ENCODE data around the gene TPRA1. TPM values are rescaled to one million over a fixed set of nuclear protein-coding genes. Genes with fewer than 3 reads are reported as not detected.
A peak's percentile ranks its signal among the peaks of the same experiment; 100 is the strongest.

TPRA1 gene
- total RNA-seq, 1 donor from 2014 or later, result 15.1 TPM

- Histone ChIP-seq H3K27me3 (ENCODE audit: control insufficient read depth in 3 of 3, insufficient read depth in 3 of 3, low read length in 3 of 3) (no peaks in the 10 kb centered on the region), H3K4me3 (ENCODE audit: low read length in 3 of 3) (no peak overlapping the region), H3K4me1 (ENCODE audit: control insufficient read depth in 3 of 3, insufficient read depth in 3 of 3, low read length in 3 of 3) (peaks cover 0 to 12% (median 0%) of the 10 kb centered on the region in 3 donors), H3K9me3 (ENCODE audit: control insufficient read depth in 3 of 3, low read length in 3 of 3) (no peaks in the 10 kb centered on the region), H3K27ac (ENCODE audit: low read depth, low read length) (no peak overlapping the region), H3K36me3 (ENCODE audit: control insufficient read depth in 3 of 3, insufficient read depth in 3 of 3, low read length in 3 of 3) (peaks cover 27 to 39% (median 32%) of the 10 kb centered on the region in 3 donors), H3K9ac (ENCODE audit: low read depth in 1 of 3, low read length in 3 of 3) (no peak overlapping the region)
Observed at GRCh38 chr3:127616836-127617605, 26.5 kb upstream of the TPRA1 start.

GRCh38 chr3:127615631-127616305 is 25.2 kb upstream of the TPRA1 start:
- Histone ChIP-seq H3K9me3 (ENCODE audit: control insufficient read depth in 3 of 3, low read length in 3 of 3) (no peaks in the 10 kb centered on the region), H3K4me3 (ENCODE audit: low read length in 3 of 3) (no peak overlapping the region), H3K9ac (ENCODE audit: low read depth in 1 of 3, low read length in 3 of 3) (no peak overlapping the region), H3K27me3 (ENCODE audit: control insufficient read depth in 3 of 3, insufficient read depth in 3 of 3, low read length in 3 of 3) (no peaks in the 10 kb centered on the region), H3K36me3 (ENCODE audit: control insufficient read depth in 3 of 3, insufficient read depth in 3 of 3, low read length in 3 of 3) (peaks cover 17 to 30% (median 26%) of the 10 kb centered on the region in 3 donors), H3K4me1 (ENCODE audit: control insufficient read depth in 3 of 3, insufficient read depth in 3 of 3, low read length in 3 of 3) (peaks cover 0 to 12% (median 0%) of the 10 kb centered on the region in 3 donors), H3K27ac (ENCODE audit: low read depth, low read length) (no peak overlapping the region)

- H3K9ac ChIP-seq (ENCODE audit: low read depth in 1 of 3, low read length in 3 of 3), result no peak overlapping the region
- no peaks in the 10 kb centered on the region for H3K27me3 ChIP-seq (ENCODE audit: control insufficient read depth in 3 of 3, insufficient read depth in 3 of 3, low read length in 3 of 3)
- H3K4me1 ChIP-seq (ENCODE audit: control insufficient read depth in 3 of 3, insufficient read depth in 3 of 3, low read length in 3 of 3), result peaks cover 0 to 12% (median 0%) of the 10 kb centered on the region in 3 donors
- no peak overlapping the region for H3K4me3 ChIP-seq (ENCODE audit: low read length in 3 of 3)
- no peak overlapping the region for H3K27ac ChIP-seq (ENCODE audit: low read depth, low read length)
- H3K9me3 ChIP-seq (ENCODE audit: control insufficient read depth in 3 of 3, low read length in 3 of 3), result no peaks in the 10 kb centered on the region
- peaks cover 12 to 35% (median 22%) of the 10 kb centered on the region in 3 donors for H3K36me3 ChIP-seq (ENCODE audit: control insufficient read depth in 3 of 3, insufficient read depth in 3 of 3, low read length in 3 of 3)
Observed at GRCh38 chr3:127614928-127615589, 24.5 kb upstream of the TPRA1 start.

GRCh38 chr3:127613406-127613805 is 22.9 kb upstream of the TPRA1 start:
- no peak overlapping the region for H3K9ac ChIP-seq (ENCODE audit: low read depth in 1 of 3, low read length in 3 of 3)
- H3K4me3 ChIP-seq (ENCODE audit: low read length in 3 of 3), result no peak overlapping the region
- peaks cover 17 to 27% (median 18%) of the 10 kb centered on the region in 3 donors for H3K36me3 ChIP-seq (ENCODE audit: control insufficient read depth in 3 of 3, insufficient read depth in 3 of 3, low read length in 3 of 3)
- no peaks in the 10 kb centered on the region for H3K9me3 ChIP-seq (ENCODE audit: control insufficient read depth in 3 of 3, low read length in 3 of 3)
- H3K27me3 ChIP-seq (ENCODE audit: control insufficient read depth in 3 of 3, insufficient read depth in 3 of 3, low read length in 3 of 3), result no peaks in the 10 kb centered on the region
- H3K27ac ChIP-seq (ENCODE audit: low read depth, low read length), result no peak overlapping the region
- H3K4me1 ChIP-seq (ENCODE audit: control insufficient read depth in 3 of 3, insufficient read depth in 3 of 3, low read length in 3 of 3), result peaks cover 6 to 20% (median 9%) of the 10 kb centered on the region in 3 donors

- Histone ChIP-seq H3K27ac (ENCODE audit: low read depth, low read length) (no peak overlapping the region), H3K9ac (ENCODE audit: low read depth in 1 of 3, low read length in 3 of 3) (no peak overlapping the region), H3K36me3 (ENCODE audit: control insufficient read depth in 3 of 3, insufficient read depth in 3 of 3, low read length in 3 of 3) (peaks cover 17 to 24% (median 18%) of the 10 kb centered on the region in 3 donors), H3K4me3 (ENCODE audit: low read length in 3 of 3) (no peak overlapping the region), H3K9me3 (ENCODE audit: control insufficient read depth in 3 of 3, low read length in 3 of 3) (no peaks in the 10 kb centered on the region), H3K4me1 (ENCODE audit: control insufficient read depth in 3 of 3, insufficient read depth in 3 of 3, low read length in 3 of 3) (peaks cover 10 to 24% (median 13%) of the 10 kb centered on the region in 3 donors), H3K27me3 (ENCODE audit: control insufficient read depth in 3 of 3, insufficient read depth in 3 of 3, low read length in 3 of 3) (no peaks in the 10 kb centered on the region)
Observed at GRCh38 chr3:127612966-127613365, 22.4 kb upstream of the TPRA1 start.

GRCh38 chr3:127611251-127611650 is 20.7 kb upstream of the TPRA1 start:
- H3K9ac ChIP-seq (ENCODE audit: low read depth in 1 of 3, low read length in 3 of 3), result no peak overlapping the region
- no peak overlapping the region for H3K4me3 ChIP-seq (ENCODE audit: low read length in 3 of 3)
- H3K4me1 ChIP-seq (ENCODE audit: control insufficient read depth in 3 of 3, insufficient read depth in 3 of 3, low read length in 3 of 3), result peaks cover 25 to 41% (median 30%) of the 10 kb centered on the region in 3 donors
- H3K27ac ChIP-seq (ENCODE audit: low read depth, low read length), result no peak overlapping the region
- H3K36me3 ChIP-seq (ENCODE audit: control insufficient read depth in 3 of 3, insufficient read depth in 3 of 3, low read length in 3 of 3), result peaks cover 9 to 21% (median 12%) of the 10 kb centered on the region in 3 donors
- H3K27me3 ChIP-seq (ENCODE audit: control insufficient read depth in 3 of 3, insufficient read depth in 3 of 3, low read length in 3 of 3), result no peaks in the 10 kb centered on the region
- no peaks in the 10 kb centered on the region for H3K9me3 ChIP-seq (ENCODE audit: control insufficient read depth in 3 of 3, low read length in 3 of 3)

- Histone ChIP-seq H3K9ac (ENCODE audit: low read depth in 1 of 3, low read length in 3 of 3) (no peak overlapping the region), H3K27ac (ENCODE audit: low read depth, low read length) (no peak overlapping the region), H3K36me3 (ENCODE audit: control insufficient read depth in 3 of 3, insufficient read depth in 3 of 3, low read length in 3 of 3) (peaks cover 12 to 27% (median 14%) of the 10 kb centered on the region in 3 donors), H3K4me1 (ENCODE audit: control insufficient read depth in 3 of 3, insufficient read depth in 3 of 3, low read length in 3 of 3) (peaks cover 25 to 47% (median 33%) of the 10 kb centered on the region in 3 donors), H3K9me3 (ENCODE audit: control insufficient read depth in 3 of 3, low read length in 3 of 3) (no peaks in the 10 kb centered on the region), H3K27me3 (ENCODE audit: control insufficient read depth in 3 of 3, insufficient read depth in 3 of 3, low read length in 3 of 3) (no peaks in the 10 kb centered on the region), H3K4me3 (ENCODE audit: low read length in 3 of 3) (no peak overlapping the region)
Observed at GRCh38 chr3:127610105-127610504, 19.6 kb upstream of the TPRA1 start.

GRCh38 chr3:127608362-127608718 is 17.8 kb upstream of the TPRA1 start:
- Histone ChIP-seq H3K36me3 (ENCODE audit: control insufficient read depth in 3 of 3, insufficient read depth in 3 of 3, low read length in 3 of 3) (peaks cover 14 to 31% (median 20%) of the 10 kb centered on the region in 3 donors), H3K27ac (ENCODE audit: low read depth, low read length) (peak overlapping the region; percentile 39), H3K9me3 (ENCODE audit: control insufficient read depth in 3 of 3, low read length in 3 of 3) (no peaks in the 10 kb centered on the region)

GRCh38 chr3:127607675-127608361 is 17.3 kb upstream of the TPRA1 start:
- peaks cover 25 to 40% (median 33%) of the 10 kb centered on the region in 3 donors for H3K4me1 ChIP-seq (ENCODE audit: control insufficient read depth in 3 of 3, insufficient read depth in 3 of 3, low read length in 3 of 3)
- H3K4me3 ChIP-seq (ENCODE audit: low read length in 3 of 3), result peak overlapping the region in 2 of 3 donors; percentile 4 to 52
- H3K27me3 ChIP-seq (ENCODE audit: control insufficient read depth in 3 of 3, insufficient read depth in 3 of 3, low read length in 3 of 3), result no peaks in the 10 kb centered on the region
- peak overlapping the region; percentile 39 for H3K27ac ChIP-seq (ENCODE audit: low read depth, low read length)
- H3K9ac ChIP-seq (ENCODE audit: low read depth in 1 of 3, low read length in 3 of 3), result peak overlapping the region in 2 of 3 donors; percentile 35 to 40
- H3K36me3 ChIP-seq (ENCODE audit: control insufficient read depth in 3 of 3, insufficient read depth in 3 of 3, low read length in 3 of 3), result peaks cover 14 to 27% (median 20%) of the 10 kb centered on the region in 3 donors
- H3K9me3 ChIP-seq (ENCODE audit: control insufficient read depth in 3 of 3, low read length in 3 of 3), result no peaks in the 10 kb centered on the region

More at GRCh38 chr3:127608362-127608718, 17.8 kb upstream of the TPRA1 start:
- peak overlapping the region in 2 of 3 donors; percentile 4 to 52 for H3K4me3 ChIP-seq (ENCODE audit: low read length in 3 of 3)
- H3K4me1 ChIP-seq (ENCODE audit: control insufficient read depth in 3 of 3, insufficient read depth in 3 of 3, low read length in 3 of 3), result peaks cover 25 to 46% (median 33%) of the 10 kb centered on the region in 3 donors
- no peaks in the 10 kb centered on the region for H3K27me3 ChIP-seq (ENCODE audit: control insufficient read depth in 3 of 3, insufficient read depth in 3 of 3, low read length in 3 of 3)
- H3K9ac ChIP-seq (ENCODE audit: low read depth in 1 of 3, low read length in 3 of 3), result peak overlapping the region in 2 of 3 donors; percentile 30 to 35
